DOHH2 (cell line): ENCODE data around the gene IRX3.

ENCODE experiments used
- H3F3A ChIP-seq: fragments of 200-600 bp; sonication (generic), shearing (Covaris generic); 2 replicates; pipeline ENCODE4 v1.6.0; 2016; ENCODE audit warnings: antibody characterized with exemption, mild to moderate bottlenecking; ENCODE audit not compliant: control insufficient read depth, insufficient read depth
- H3K27ac ChIP-seq: fragments of 200-600 bp; sonication (generic); 2 replicates; pipeline ENCODE4 v1.5.1; 2014; ENCODE audit warnings: low read depth, mild to moderate bottlenecking, low read length, moderate library complexity
- H3K27me3 ChIP-seq: fragments of 200-600 bp; sonication (generic); 2 replicates; pipeline ENCODE4 v1.6.1; 2014; ENCODE audit warnings: mild to moderate bottlenecking, low read length, mixed read lengths; ENCODE audit not compliant: control insufficient read depth
- H3K36me3 ChIP-seq: fragments of 200-600 bp; sonication (generic); 2 replicates; pipeline ENCODE4 v1.6.1; 2014; ENCODE audit warnings: mild to moderate bottlenecking, low read length, moderate library complexity, mixed read lengths; ENCODE audit not compliant: control insufficient read depth
- H3K4me1 ChIP-seq: fragments of 200-600 bp; sonication (generic); 2 replicates; pipeline ENCODE4 v1.6.1; 2014; ENCODE audit warnings: mild to moderate bottlenecking, low read length, mixed read lengths; ENCODE audit not compliant: control insufficient read depth
- H3K4me2 ChIP-seq: fragments of 200-600 bp; sonication (generic); 2 replicates; pipeline ENCODE4 v1.6.0; 2014; ENCODE audit warnings: mild to moderate bottlenecking, low read length, moderate library complexity
- H3K4me3 ChIP-seq: fragments of 200-600 bp; sonication (generic); 2 replicates; pipeline ENCODE4 v1.5.1; 2014; ENCODE audit warnings: mild to moderate bottlenecking, low read length, mixed read lengths
- H3K79me2 ChIP-seq: fragments of 200-600 bp; sonication (generic); 2 replicates; pipeline ENCODE4 v1.6.1; 2014; ENCODE audit warnings: mild to moderate bottlenecking, low read length, mixed read lengths; ENCODE audit not compliant: control insufficient read depth
- H3K9me2 ChIP-seq: fragments of 200-600 bp; sonication (generic); replicated peaks from 2 replicates; pipeline ENCODE4 v1.6.1; 2014; ENCODE audit warnings: mild to moderate bottlenecking, low read length, mixed read lengths; ENCODE audit not compliant: control insufficient read depth
- H3K9me3 ChIP-seq: fragments of 200-600 bp; sonication (generic); 2 replicates; pipeline ENCODE4 v1.6.1; 2014; ENCODE audit warnings: antibody characterized with exemption, low read length, mixed read lengths; ENCODE audit not compliant: control insufficient read depth, insufficient read depth
- H4K20me1 ChIP-seq: fragments of 200-600 bp; sonication (generic); 2 replicates; pipeline ENCODE4 v1.6.0; 2014; ENCODE audit warnings: low read depth, mild to moderate bottlenecking, antibody characterized with exemption, low read length, moderate library complexity; ENCODE audit not compliant: control insufficient read depth, insufficient read depth
- CTCF ChIP-seq: fragments of 200-600 bp; sonication (generic); IDR thresholded peaks from one replicate; pipeline ENCODE4 v1.5.1; 2014; ENCODE audit warnings: antibody characterized with exemption, mild to moderate bottlenecking, low read depth, low read length; ENCODE audit not compliant: poor library complexity, severe bottlenecking
- EZH2phosphoT487 ChIP-seq: fragments of 200-600 bp; sonication (generic); IDR thresholded peaks from 2 replicates; pipeline ENCODE4 v1.6.1; 2017; ENCODE audit warnings: borderline replicate concordance, mild to moderate bottlenecking, antibody characterized with exemption, low read length, moderate library complexity, mixed read lengths

Gene IRX3

GRCh38 chr16:54282928-54283724 lies 3.5 kb downstream of the IRX3 start:
- no peak for TF ChIP-seq EZH2phosphoT487
- TF ChIP-seq CTCF, result no peak
- H3K4me3 ChIP-seq, result no peak overlapping the region
- H3K9me3 ChIP-seq, result peaks cover 13% of the 10 kb centered on the region; the same call in 1 of the 2 replicates
- no peaks in the 10 kb centered on the region for H3K4me1 ChIP-seq
- H3K4me2 ChIP-seq, result no peak overlapping the region
- no peaks in the 10 kb centered on the region for H3F3A ChIP-seq
- no peak overlapping the region for H3K27ac ChIP-seq
- no peaks in the 10 kb centered on the region for H4K20me1 ChIP-seq
- no peaks in the 10 kb centered on the region for H3K27me3 ChIP-seq
- H3K9me2 ChIP-seq, result no peaks in the 10 kb centered on the region
- no peaks in the 10 kb centered on the region for H3K36me3 ChIP-seq
- no peaks in the 10 kb centered on the region for H3K79me2 ChIP-seq

GRCh38 chr16:54282202-54282927 lies 4.2 kb downstream of the IRX3 start:
- Histone ChIP-seq H3K27me3 (no peaks in the 10 kb centered on the region), H3K9me3 (peaks cover 9% of the 10 kb centered on the region; the same call in 1 of the 2 replicates), H3F3A (no peaks in the 10 kb centered on the region), H3K79me2 (no peaks in the 10 kb centered on the region), H3K9me2 (no peaks in the 10 kb centered on the region), H3K4me3 (no peak overlapping the region), H4K20me1 (no peaks in the 10 kb centered on the region), H3K4me1 (no peaks in the 10 kb centered on the region), H3K36me3 (no peaks in the 10 kb centered on the region), H3K27ac (no peak overlapping the region), H3K4me2 (no peak overlapping the region)
- TF ChIP-seq EZH2phosphoT487 (no peak), CTCF (no peak)

- H3K4me1 ChIP-seq, result no peaks in the 10 kb centered on the region
- no peaks in the 10 kb centered on the region for H3K36me3 ChIP-seq
- no peak overlapping the region for H3K4me2 ChIP-seq
- no peaks in the 10 kb centered on the region for H3F3A ChIP-seq
- TF ChIP-seq EZH2phosphoT487 (no peak), CTCF (no peak)
- H3K27me3 ChIP-seq, result no peaks in the 10 kb centered on the region
- H3K4me3 ChIP-seq, result no peak overlapping the region
- no peak overlapping the region for H3K27ac ChIP-seq
- peaks cover 5% of the 10 kb centered on the region; the same call in 1 of the 2 replicates for H3K9me3 ChIP-seq
- H3K79me2 ChIP-seq, result no peaks in the 10 kb centered on the region
- H4K20me1 ChIP-seq, result no peaks in the 10 kb centered on the region
- H3K9me2 ChIP-seq, result no peaks in the 10 kb centered on the region
These were observed 4.9 kb downstream of the IRX3 start for GRCh38 chr16:54281535-54282201.
